Measurements from ENCODE around the gene DGAT2.
A peak's percentile ranks its signal among the peaks of the same experiment; 100 is the strongest.
"Not testable (repeated sequence)": the region's sequence is repeated elsewhere in the genome, so short reads cannot be mapped to it uniquely, and the experiment has no call there.

DGAT2 gene

GRCh38 chr11:75754933-75755332, 13.6 kb upstream of the DGAT2 start:
- DNase-seq: not testable (repeated sequence)

DNA sequence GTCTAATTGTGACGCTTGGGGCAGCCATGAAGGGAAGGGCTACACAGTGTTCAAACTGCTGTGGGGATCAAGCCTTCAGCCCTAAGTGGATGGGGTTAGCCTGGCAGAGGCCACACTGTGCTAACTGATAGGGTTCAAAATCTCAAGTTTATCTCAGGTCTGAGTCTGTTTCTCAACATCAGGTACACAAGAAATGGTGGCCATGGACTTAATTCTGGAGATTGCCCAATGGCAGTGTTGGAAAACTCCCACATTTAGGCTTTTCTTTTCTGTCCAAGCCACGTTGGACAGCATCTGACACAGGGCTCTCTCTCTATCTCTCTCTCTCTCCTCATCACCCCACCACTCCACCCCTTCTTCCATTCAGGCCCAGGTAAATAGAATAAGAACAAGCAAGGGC, 10.9 kb upstream of the DGAT2 start:
- no peak for DNase-seq

GRCh38 chr11:75759832-75760231, 8.7 kb upstream of the DGAT2 start:
- DNase-seq: no peak

GRCh38 chr11:75760243-75760642, 8.3 kb upstream of the DGAT2 start:
- DNase-seq: no peak

GRCh38 chr11:75760710-75761493, 7.7 kb upstream of the DGAT2 start:
- DNase-seq: peak in 1 of 2 donors; percentile 30

DNA sequence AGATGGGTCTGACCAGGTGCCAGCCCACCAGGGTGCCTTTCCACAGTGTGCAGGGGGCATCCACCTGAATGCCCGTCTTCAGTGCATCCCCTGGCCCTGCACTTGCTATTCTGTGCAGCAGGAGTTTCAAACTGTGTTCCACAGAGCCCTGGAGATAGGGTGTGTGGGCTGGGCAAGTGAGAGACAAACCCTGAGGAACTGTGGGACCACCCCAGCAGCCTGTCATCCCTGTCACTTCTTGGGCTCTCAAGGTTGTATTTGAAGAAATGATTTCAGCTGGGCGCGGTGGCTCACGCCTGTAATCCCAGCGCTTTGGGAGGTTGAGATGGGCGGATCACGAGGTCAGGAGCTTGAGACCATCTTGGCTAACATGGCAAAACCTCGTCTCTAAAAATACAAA, 6.4 kb upstream of the DGAT2 start:
- DNase-seq: no peak

- DNase-seq: peak; percentile 40 to 51
Measured at GRCh38 chr11:75762885-75763284, 5.7 kb upstream of the DGAT2 start.

- no peak for DNase-seq
Measured at GRCh38 chr11:75763846-75764245, 4.7 kb upstream of the DGAT2 start.

DNA sequence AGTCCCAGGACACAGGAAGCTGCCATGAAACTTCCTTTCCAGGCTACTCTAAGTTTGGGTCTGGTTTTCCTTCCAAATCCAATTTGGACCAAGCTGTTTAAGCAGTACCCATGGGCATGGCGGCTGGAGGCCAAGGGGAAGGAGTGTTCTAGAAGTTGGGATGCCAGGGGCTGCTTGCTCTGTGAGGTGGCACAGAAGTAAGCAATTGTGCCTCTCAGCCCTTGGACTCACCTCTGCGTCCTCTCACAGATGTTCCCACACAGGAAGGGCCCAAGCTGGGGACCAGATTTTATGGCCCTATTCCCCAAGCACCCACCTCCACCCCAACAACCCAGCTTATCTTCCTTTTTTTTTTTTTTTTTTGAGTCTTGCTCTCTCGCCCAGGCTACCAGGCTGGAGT, 3.5 kb upstream of the DGAT2 start:
- no peak for DNase-seq

DNA sequence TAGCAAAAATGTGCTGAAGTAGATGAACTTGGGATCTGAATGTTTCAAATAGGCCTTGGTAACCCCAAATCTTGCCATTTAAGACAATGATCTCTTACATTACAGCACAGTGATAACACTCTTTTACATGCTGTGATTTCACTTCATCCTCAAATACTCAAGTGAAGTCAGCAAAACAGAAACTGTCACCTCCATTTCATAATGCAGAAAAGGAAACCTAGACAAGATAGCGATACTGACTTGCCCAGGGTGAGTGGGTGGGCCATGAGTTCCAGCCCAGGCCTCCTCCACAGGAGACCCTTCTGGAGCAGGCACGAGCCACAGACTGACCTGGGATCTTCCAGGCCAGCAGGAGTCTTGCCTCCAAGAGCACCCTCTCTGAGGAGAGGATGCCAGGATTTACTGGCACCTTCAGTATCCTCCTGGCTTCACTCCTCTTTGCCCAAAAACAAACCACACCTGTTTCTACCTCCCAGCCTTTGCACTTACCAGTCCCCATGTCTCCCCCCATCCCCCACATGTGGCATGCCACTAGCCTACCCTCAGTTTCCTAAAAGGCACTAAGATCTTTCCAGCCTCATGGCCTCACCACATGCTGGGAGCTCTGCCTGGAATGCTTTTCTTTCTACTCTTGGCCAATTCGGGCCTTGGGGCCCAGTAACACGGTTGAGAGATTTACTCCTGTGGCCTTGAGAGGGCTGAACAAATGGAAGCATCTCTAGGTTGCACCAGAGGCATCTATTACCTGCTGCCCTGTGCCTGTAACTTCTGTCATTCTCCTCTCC, 1.9 kb upstream of the DGAT2 start:
- no peak for DNase-seq

DNA sequence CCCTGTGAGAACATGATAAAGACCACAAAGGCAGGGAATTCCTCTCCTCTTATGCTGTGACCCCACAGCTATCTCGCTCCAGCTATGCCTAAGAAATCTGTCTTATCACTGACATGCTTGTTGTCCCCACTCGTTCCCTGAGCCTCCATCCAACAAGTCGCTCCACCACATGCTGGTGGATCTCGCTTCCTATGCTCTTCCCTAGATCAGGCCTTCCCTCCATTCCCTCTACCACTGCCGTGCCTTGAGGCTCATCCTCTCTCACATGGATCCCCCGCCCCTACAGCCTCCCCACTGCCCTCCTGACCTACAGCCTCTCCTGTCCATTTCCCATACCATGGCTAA, 1.4 kb upstream of the DGAT2 start:
- no peak for DNase-seq

- no peak for DNase-seq
Measured at GRCh38 chr11:75767793-75768111, 826 bp upstream of the DGAT2 start.

DNA sequence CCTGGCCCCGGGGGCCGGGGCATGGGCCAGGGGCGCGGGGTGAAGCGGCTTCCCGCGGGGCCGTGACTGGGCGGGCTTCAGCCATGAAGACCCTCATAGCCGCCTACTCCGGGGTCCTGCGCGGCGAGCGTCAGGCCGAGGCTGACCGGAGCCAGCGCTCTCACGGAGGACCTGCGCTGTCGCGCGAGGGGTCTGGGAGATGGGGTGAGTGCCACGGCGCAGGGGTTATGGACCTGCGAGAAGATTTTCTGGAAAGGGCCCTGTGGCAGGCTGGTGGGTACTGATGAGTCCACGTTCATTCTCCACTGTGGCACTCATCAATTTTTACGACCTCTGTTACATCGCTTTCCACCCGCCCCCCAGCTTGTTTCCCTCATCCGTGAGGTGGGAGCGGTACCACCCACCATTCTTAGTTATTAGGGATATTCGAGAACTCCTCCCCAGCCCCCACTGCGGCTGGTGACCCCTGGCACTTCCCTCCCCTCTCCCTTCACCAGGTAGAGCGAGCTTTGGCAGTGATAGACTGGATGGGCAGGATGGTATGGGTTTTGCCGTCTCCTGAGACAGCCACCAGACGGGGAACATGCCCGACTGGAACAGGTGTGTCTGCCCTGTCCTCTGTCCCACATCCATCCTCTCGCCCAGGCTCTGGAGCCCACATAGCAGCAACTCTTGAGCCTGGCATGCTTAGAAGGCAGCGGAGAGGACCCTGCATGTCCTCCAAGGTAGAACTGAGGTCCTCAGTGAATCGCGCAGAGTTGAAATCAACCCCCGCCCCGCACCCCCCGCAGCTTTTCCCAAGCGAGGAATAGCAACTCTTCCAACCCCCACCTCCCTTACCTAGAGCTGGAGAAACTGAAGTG, 562 bp downstream of the DGAT2 start:
- DNase-seq: no peak

DNA sequence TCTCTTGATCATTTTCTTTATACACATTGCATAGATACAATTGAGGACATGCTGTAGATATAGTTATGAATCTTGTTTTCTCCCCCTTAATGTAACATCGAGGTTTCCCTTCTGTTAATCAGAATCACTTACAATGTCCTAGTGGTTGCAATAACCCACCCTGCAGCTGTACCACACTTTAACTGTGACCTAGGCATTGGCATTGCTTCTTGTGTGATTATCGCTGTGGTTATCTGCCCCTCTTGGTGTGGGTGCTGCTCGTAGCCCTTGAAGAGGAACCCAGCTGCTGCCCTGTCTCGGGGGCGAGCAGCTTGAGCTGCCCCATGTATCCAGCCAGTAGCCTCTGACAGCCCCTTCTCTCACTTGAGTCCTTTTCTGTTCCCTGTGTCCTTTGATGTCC, 1.5 kb downstream of the DGAT2 start:
- no peak for DNase-seq

- DNase-seq: peak; percentile 77 to 88
Measured at GRCh38 chr11:75771646-75772410, 3.2 kb downstream of the DGAT2 start.

- peak; percentile 52 to 71 for DNase-seq
Measured at GRCh38 chr11:75773595-75774353, 5.2 kb downstream of the DGAT2 start.

GRCh38 chr11:75775056-75775455, 6.5 kb downstream of the DGAT2 start:
- DNase-seq: no peak

DNA sequence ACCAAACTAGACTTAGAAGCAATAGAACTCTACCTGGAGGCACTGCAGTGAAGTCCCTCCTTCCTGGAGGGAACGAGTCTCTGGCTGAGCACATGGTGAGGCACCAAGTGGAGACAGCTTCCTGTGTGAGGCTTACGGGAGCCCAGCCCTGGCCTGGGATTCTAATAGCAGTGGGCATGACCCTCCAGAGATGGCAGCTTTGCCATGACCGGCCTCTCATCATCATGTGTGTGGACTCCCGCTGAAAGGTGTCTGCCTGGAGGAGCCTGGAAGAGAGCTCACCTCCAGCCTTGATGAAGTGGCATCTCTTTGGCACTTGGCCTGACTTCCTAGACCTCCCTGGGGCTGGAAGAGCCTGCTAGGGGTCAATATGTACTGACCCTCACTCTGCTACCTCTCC, 8.0 kb downstream of the DGAT2 start:
- no peak for DNase-seq

DNA sequence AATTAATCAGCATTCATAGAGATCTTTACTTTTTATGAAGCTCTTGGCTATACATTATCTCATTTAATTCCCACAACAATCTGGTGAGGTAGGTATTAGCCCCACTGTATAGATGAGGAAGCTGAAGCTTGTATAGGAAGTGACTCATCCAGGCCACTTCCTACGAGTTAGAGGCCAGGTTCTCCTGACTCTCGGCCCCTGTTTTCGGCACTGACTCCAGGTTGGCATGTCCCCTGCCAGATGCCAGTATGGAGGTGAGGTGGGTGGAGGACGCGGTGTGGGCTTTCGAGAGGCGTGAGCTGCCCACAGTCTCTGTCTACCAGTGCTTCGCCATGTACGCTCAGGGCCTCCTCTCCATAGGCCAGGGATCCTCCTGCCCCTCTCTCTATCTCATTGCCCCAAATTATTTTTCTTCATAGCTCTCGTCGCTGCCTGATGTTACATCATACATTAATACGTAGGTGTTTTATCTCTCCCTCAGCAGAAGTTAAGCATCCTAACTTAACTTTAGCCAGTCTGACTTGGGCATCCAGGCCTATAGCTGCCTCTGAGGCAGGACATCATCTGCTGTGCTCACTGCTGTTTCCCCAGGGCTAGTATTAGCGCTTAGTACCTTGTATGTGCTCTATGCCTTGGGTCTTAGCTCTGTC, 9.0 kb downstream of the DGAT2 start:
- peak; percentile 60 to 69 for DNase-seq

- DNase-seq: no peak
Measured at GRCh38 chr11:75778962-75779361, 10.4 kb downstream of the DGAT2 start.

GRCh38 chr11:75779960-75780359, 11.4 kb downstream of the DGAT2 start:
- no peak for DNase-seq
